A549 (cell line): ENCODE results near the gene WFIKKN1. TPM values are rescaled to one million over a fixed set of nuclear protein-coding genes. Genes with fewer than 3 reads are reported as not detected.
"Not testable (repeated sequence)": the region's sequence is repeated elsewhere in the genome, so short reads cannot be mapped to it uniquely, and the experiment has no call there.

Experiments used
- ATAC-seq, 2 experiments: fragments of 200-7000 bp in 1 of 2; fragments of >200 bp in 1 of 2; cut with Nextera tagmentation in 1 of 2; cut with Tn5 transposase in 1 of 2; 3 replicates each; pipeline versions ENCODE4 v1.8.0 to v1.9.1; 2018 to 2020; ENCODE audit warnings: mild to moderate bottlenecking in 1 of 2, moderate library complexity in 1 of 2
- CTCF ChIA-PET: fragments of 300-600 bp; sonication (Branson Sonifier 250); formaldehyde crosslinking; extraction: SDS; loops from one replicate; lab custom pipeline; 2021; ENCODE audit warnings: antibody characterized with exemption, inconsistent platforms; lab: Yijun Ruan, JAX
- POLR2A ChIA-PET: fragments of 350-600 bp; formaldehyde crosslinking; extraction: SDS; loops from one replicate; lab custom pipeline; 2021; ENCODE audit warnings: antibody characterized with exemption, inconsistent platforms; lab: Yijun Ruan, JAX
- DNase-seq, 2 experiments: peaks; one replicate each; pipeline versions ENCODE4 v3.0.0 to v3.0.0-alpha.2; 2011 to 2016; ENCODE audit warnings: low read depth in 1 of 2, low spot score in 1 of 2
- FAIRE-seq: peaks from 2 replicates; lab custom pipeline; 2011; peaks lifted over from hg19 to GRCh38; lab: Jason Lieb, UNC
- H3K27ac ChIP-seq, 2 experiments: fragments of >200 bp; sonication (Bioruptor Twin); formaldehyde crosslinking; 3 replicates each; pipeline ENCODE4 v1.5.1; 2016 to 2017
- H3K4me1 ChIP-seq: fragments of >200 bp; sonication (Bioruptor Twin); formaldehyde crosslinking; 3 replicates; pipeline ENCODE4 v1.6.1; 2016
- H3K4me2 ChIP-seq: fragments of >200 bp; sonication (Bioruptor Twin); formaldehyde crosslinking; 3 replicates; pipeline ENCODE4 v1.6.1; 2016
- H3K4me3 ChIP-seq: fragments of >200 bp; sonication (Bioruptor Twin); formaldehyde crosslinking; 3 replicates; pipeline ENCODE4 v1.5.1; 2016
- H3K9me3 ChIP-seq: fragments of >200 bp; sonication (Bioruptor Twin); formaldehyde crosslinking; 3 replicates; pipeline ENCODE4 v1.6.1; 2016
- BHLHE40 ChIP-seq: IDR thresholded peaks from 2 replicates; pipeline ENCODE4 v1.6.1; 2012; ENCODE audit warnings: low read depth, low read length, inconsistent platforms
- CBX2 ChIP-seq: fragments of 200-600 bp; sonication (generic); IDR thresholded peaks from 2 replicates; pipeline ENCODE4 v1.6.1; 2016; ENCODE audit warnings: low read depth, mild to moderate bottlenecking, borderline replicate concordance
- CBX8 ChIP-seq: fragments of 200-600 bp; sonication (generic); IDR thresholded peaks from 2 replicates; pipeline ENCODE4 v1.6.1; 2016
- CHD2 ChIP-seq: fragments of 150-350 bp; IDR thresholded peaks from 2 replicates; pipeline ENCODE4 v1.6.1; 2014; ENCODE audit warnings: low read length; ENCODE audit not compliant: partially characterized antibody
- FOSB ChIP-seq: fragments of 250-450 bp; sonication (Bioruptor Pico); IDR thresholded peaks from 2 replicates; pipeline ENCODE4 v1.5.0; 2020; ENCODE audit warnings: mild to moderate bottlenecking, moderate library complexity
- FOXS1 ChIP-seq: fragments of 250-450 bp; sonication (Bioruptor Pico); IDR thresholded peaks from 2 replicates; pipeline ENCODE4 v1.5.0; 2020; ENCODE audit warnings: mild to moderate bottlenecking, moderate library complexity
- GATA3 ChIP-seq: IDR thresholded peaks from 2 replicates; pipeline ENCODE4 v1.6.1; 2012; ENCODE audit warnings: borderline replicate concordance
- HMGXB4 ChIP-seq: fragments of 250-450 bp; sonication (Bioruptor Pico); IDR thresholded peaks from 2 replicates; pipeline ENCODE4 v1.5.0; 2021; ENCODE audit warnings: mild to moderate bottlenecking, moderate library complexity, borderline replicate concordance
- HOXB5 ChIP-seq: fragments of 250-450 bp; sonication (Bioruptor Pico); IDR thresholded peaks from 2 replicates; pipeline ENCODE4 v1.5.0; 2020; ENCODE audit warnings: mild to moderate bottlenecking, moderate library complexity
- JUN ChIP-seq, 2 experiments: fragments of >200 bp; sonication (Bioruptor Twin); formaldehyde crosslinking; IDR thresholded peaks; 2 replicates in 1 of 2; 3 replicates in 1 of 2; pipeline ENCODE4 v1.6.1; 2016 to 2017
- KDM1A ChIP-seq: fragments of 200-600 bp; sonication (generic); IDR thresholded peaks from 2 replicates; pipeline ENCODE4 v1.6.1; 2016; ENCODE audit warnings: low read depth, mild to moderate bottlenecking
- MYC ChIP-seq: IDR thresholded peaks from 2 replicates; pipeline ENCODE4 v1.6.1; 2012; ENCODE audit warnings: mild to moderate bottlenecking, inconsistent platforms, low read length, improper control_type of control experiment, borderline replicate concordance
- NPAS2 ChIP-seq: fragments of 250-450 bp; sonication (Bioruptor Pico); IDR thresholded peaks from 2 replicates; pipeline ENCODE4 v1.8.0; 2022; ENCODE audit warnings: mild to moderate bottlenecking, moderate library complexity, borderline replicate concordance
- RARB ChIP-seq: fragments of 250-450 bp; sonication (Bioruptor Pico); IDR thresholded peaks from 2 replicates; pipeline ENCODE4 v1.8.0; 2021; ENCODE audit warnings: mild to moderate bottlenecking, moderate library complexity
- WGBS: methylation state at CpG from one replicate; pipeline ENCODE4 v1.1.6; 2017; ENCODE audit errors: missing lambda C conversion rate; 5-methylcytosine and 5-hydroxymethylcytosine counted together
- polyA plus RNA-seq, 4 experiments: library from polyadenylated mRNA; depleted of rRNA in 3 of 4; stranded (reverse); fragments of >200 nt; fragmentation: RNase III in 1 of 4; extraction: RNeasy Plus Mini Kit Qiagen cat#74134 plus additional on column Dnase treatment in 1 of 4; gene quantifications; 2 replicates in 3 of 4; 3 replicates in 1 of 4; pipeline ENCODE4 v1.2.3, GENCODE V29; 2011 to 2017

Gene WFIKKN1
- polyA plus RNA-seq, 2 of the 4 experiments (the other 2 are of a cell fraction): 0.05 to 0.23 TPM

GRCh38 chr16:595094-595528 is 35.7 kb upstream of the WFIKKN1 start:
- Histone ChIP-seq H3K9me3 (no peaks in the 10 kb centered on the region), H3K4me1 (peaks cover 20% of the 10 kb centered on the region), H3K4me3 (no peak overlapping the region), H3K4me2 (no peak overlapping the region), H3K27ac (no peak overlapping the region)
- FAIRE-seq: no peak
- ChIA-PET POLR2A (no interaction called here), CTCF (interaction anchor here (0.7 to 2.8 kb wide), 3 partner anchors 12 to 46 kb away, joined by 3 to 12 read pairs (median 4); no protein-coding TSS in a partner anchor)
- WGBS: 91% methylated on average over 12 of the region's 18 CpGs
- no peak for DNase-seq
- no peak for ATAC-seq
- TF ChIP-seq CHD2 (no peak), HOXB5 (no peak), CBX8 (no peak), GATA3 (no peak), CBX2 (no peak), FOSB (CRISPR knock-in tag) (no peak), HMGXB4 (no peak), FOXS1 (CRISPR knock-in tag) (no peak), JUN (IDR thresholded peaks at IDR 0.05) (no peak), NPAS2 (CRISPR knock-in tag) (no peak)

- Histone ChIP-seq H3K4me1 (peaks cover 14% of the 10 kb centered on the region), H3K27ac (no peak overlapping the region), H3K9me3 (no peaks in the 10 kb centered on the region), H3K4me3 (no peak overlapping the region), H3K4me2 (no peak overlapping the region)
- DNase-seq: no peak
- TF ChIP-seq KDM1A (no peak), HMGXB4 (no peak), MYC (no peak), BHLHE40 (no peak), GATA3 (no peak), RARB (no peak)
- 95% methylated on average over 34 of the region's 34 CpGs for WGBS
- POLR2A ChIA-PET: no interaction called here
- no peak for FAIRE-seq
- CTCF ChIA-PET: interaction anchor here (2.8 kb wide), 1 partner anchor 13 kb away, joined by 12 read pairs; no protein-coding TSS in a partner anchor
- ATAC-seq: no peak
Observed at GRCh38 chr16:595942-596735, 34.6 kb upstream of the WFIKKN1 start.

- no peak overlapping the region for H3K4me2 ChIP-seq
- CTCF ChIA-PET: interaction anchor here (2.8 kb wide), 1 partner anchor 14 kb away, joined by 12 read pairs; no protein-coding TSS in a partner anchor
- H3K9me3 ChIP-seq: no peaks in the 10 kb centered on the region
- FAIRE-seq: no peak
- peaks cover 12% of the 10 kb centered on the region for H3K4me1 ChIP-seq
- no peak for DNase-seq
- H3K27ac ChIP-seq: no peak overlapping the region
- POLR2A ChIA-PET: no interaction called here
- H3K4me3 ChIP-seq: no peak overlapping the region
- no peak for TF ChIP-seq HOXB5
- TF ChIP-seq, all 56 proteins: peak for 0
- 95% methylated on average over 12 of the region's 12 CpGs for WGBS
- ATAC-seq: no peak
Observed at GRCh38 chr16:596736-597060, 34.1 kb upstream of the WFIKKN1 start.

- H3K4me2 ChIP-seq, POLR2A ChIA-PET, FAIRE-seq, H3K27ac ChIP-seq, ATAC-seq, H3K4me3 ChIP-seq, DNase-seq, H3K9me3 ChIP-seq: not testable (repeated sequence)
- peaks cover 12% of the 10 kb centered on the region for H3K4me1 ChIP-seq
- CTCF ChIA-PET: interaction anchor here (1.3 kb wide), 1 partner anchor 29 kb away, joined by 3 read pairs; no protein-coding TSS in a partner anchor
- WGBS: 94% methylated on average over 6 of the region's 7 CpGs
Observed at GRCh38 chr16:597655-598054, 33.1 kb upstream of the WFIKKN1 start.
